Measurements from ENCODE around the gene ARHGEF12.

ARHGEF12 gene

GRCh38 chr11:120318906-120319305, 17.3 kb upstream of the ARHGEF12 start:
- DNase-seq: no peak

GRCh38 chr11:120324932-120325810, 11.0 kb upstream of the ARHGEF12 start, which contains the start of gene TLCD5:
Gene TLCD5 (plus strand): TSS chr11:120325299. CDS start chr11:120327442, 2,143 bp downstream.
- DNase-seq: peak; percentile 89 to 99

- DNase-seq: no peak
Observed at GRCh38 chr11:120326228-120326627, 10.0 kb upstream of the ARHGEF12 start.

GRCh38 chr11:120326845-120327281, 9.3 kb upstream of the ARHGEF12 start:
- DNase-seq: no peak

- DNase-seq: no peak
Observed at GRCh38 chr11:120327311-120327710, 8.9 kb upstream of the ARHGEF12 start.

GRCh38 chr11:120329556-120329955, 6.7 kb upstream of the ARHGEF12 start:
- no peak for DNase-seq

GRCh38 chr11:120330045-120330444, 6.2 kb upstream of the ARHGEF12 start:
- DNase-seq: no peak

- DNase-seq: no peak
Observed at GRCh38 chr11:120331301-120331996, 4.8 kb upstream of the ARHGEF12 start.

- no peak for DNase-seq
Observed at GRCh38 chr11:120332822-120333716, 3.1 kb upstream of the ARHGEF12 start.

GRCh38 chr11:120333801-120334200, 2.4 kb upstream of the ARHGEF12 start:
- no peak for DNase-seq

- no peak for DNase-seq
Observed at GRCh38 chr11:120334332-120334731, 1.9 kb upstream of the ARHGEF12 start.

- peak; percentile 85 to 95 for DNase-seq
Observed at GRCh38 chr11:120334894-120335462, 1.2 kb upstream of the ARHGEF12 start.

- DNase-seq: peak; percentile 85 to 97
Observed at GRCh38 chr11:120335556-120335907, 681 bp upstream of the ARHGEF12 start.

- peak; percentile 87 to 92 for DNase-seq
Observed at GRCh38 chr11:120336641-120337354, 585 bp downstream of the ARHGEF12 start.

- peak; percentile 86 to 88 for DNase-seq
Observed at GRCh38 chr11:120337355-120338106, 1.3 kb downstream of the ARHGEF12 start.

GRCh38 chr11:120338107-120338933, 2.1 kb downstream of the ARHGEF12 start:
- no peak for DNase-seq

GRCh38 chr11:120339394-120339890, 3.2 kb downstream of the ARHGEF12 start:
- peak; percentile 74 to 86 for DNase-seq

- no peak for DNase-seq
Observed at GRCh38 chr11:120340529-120340928, 4.3 kb downstream of the ARHGEF12 start.

GRCh38 chr11:120342226-120342625, 6.0 kb downstream of the ARHGEF12 start:
- DNase-seq: no peak

- no peak for DNase-seq
Observed at GRCh38 chr11:120342678-120343077, 6.5 kb downstream of the ARHGEF12 start.

Measured in NCI-H526 (cell line).